A549 treated with CORT108297 at 1 μM for 4 hours (cell line): ENCODE results near the gene GPR15LG. TPM values are rescaled to one million over a fixed set of nuclear protein-coding genes. Genes with fewer than 3 reads are reported as not detected.

Experiments
- total RNA-seq: library from RNA; stranded (reverse); fragments of 200-300 nt; extraction: Qiagen RNA extraction; gene quantifications from 5 replicates; pipeline ENCODE4 v1.2.3, GENCODE V29; 2022

GPR15LG gene
- not detected in 5 replicates for total RNA-seq

DNA sequence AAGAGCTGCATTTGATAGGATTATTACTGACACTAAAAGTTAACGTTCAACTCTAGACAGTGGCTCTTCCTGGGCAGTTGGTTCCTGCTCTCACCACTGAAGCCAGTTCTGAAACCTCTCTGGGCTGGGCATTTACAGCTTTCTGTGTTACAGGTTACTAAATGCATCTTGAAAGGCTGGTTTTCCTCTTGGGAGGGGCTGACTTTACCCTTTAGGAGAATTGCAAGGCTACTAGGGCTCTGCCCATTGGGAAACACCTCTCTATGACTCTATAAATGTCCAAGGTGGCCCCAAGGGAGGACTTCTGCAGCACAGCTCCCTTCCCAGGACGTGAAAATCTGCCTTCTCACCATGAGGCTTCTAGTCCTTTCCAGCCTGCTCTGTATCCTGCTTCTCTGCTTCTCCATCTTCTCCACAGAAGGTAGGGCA is at the start of gene GPR15LG:
GPR15LG (plus strand) TSS at position 301 of the 429 bp plus-strand sequence; CDS start at position 352, 51 bp downstream.

GRCh38 chr10:84139126-84140035 is 34.2 kb upstream of the GPR15LG start, which contains the start of gene GHITM:
GHITM (plus strand) TSS chr10:84139509; CDS start chr10:84141501, 1,992 bp downstream.

GRCh38 chr10:84194424-84195043 is 20.9 kb downstream of the GPR15LG start, which contains the start of gene CDHR1:
CDHR1 (plus strand) TSS chr10:84194537; CDS start chr10:84194761, 224 bp downstream.

DNA sequence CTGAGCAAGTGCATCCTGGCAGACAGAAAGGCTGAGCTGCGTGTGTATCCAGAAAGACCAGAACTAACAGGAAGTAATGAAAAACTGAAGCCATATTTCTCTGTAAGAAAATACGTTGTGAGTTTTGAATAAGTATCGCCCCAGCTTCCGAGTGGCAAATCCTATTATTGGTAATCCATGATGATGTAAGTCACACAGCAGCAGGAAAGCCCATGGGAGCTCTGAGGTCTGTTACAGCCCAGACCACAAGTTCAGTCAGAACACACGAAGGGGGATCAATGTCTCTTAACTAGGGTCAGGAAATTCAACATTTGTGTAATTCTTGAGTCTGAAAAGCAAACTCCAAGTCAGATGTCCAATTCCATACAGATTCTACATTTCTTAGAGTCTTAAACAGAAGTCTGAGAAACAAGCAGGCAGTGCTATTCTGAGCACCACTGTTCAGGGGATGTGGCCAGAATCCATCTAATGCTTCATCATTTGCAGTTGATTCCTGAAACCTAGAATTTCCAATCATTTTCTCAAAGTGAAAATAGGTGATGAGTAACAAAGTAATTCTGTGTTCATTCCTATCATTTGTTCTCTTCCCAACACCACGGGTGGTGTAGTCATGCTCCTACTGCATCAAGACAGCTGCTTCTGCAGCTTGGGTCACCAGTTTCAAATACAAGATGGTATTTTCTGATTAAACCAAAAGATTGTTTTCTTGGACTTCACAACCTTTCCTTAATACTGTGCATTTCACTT is 52.0 kb downstream of the GPR15LG start, which contains the start of gene LRIT2:
LRIT2 (minus strand) TSS at position 118 of the 747 bp plus-strand sequence; CDS start at position 94, 24 bp downstream.

Other genes with a start within 250 kb of the GPR15LG start
- gene GHITM, start 34.3 kb upstream of the GPR15LG start, total RNA-seq: 201 to 216 TPM (median 207 TPM) in 5 replicates
- gene CDHR1, start 20.7 kb downstream of the GPR15LG start, total RNA-seq: 0.05 to 0.19 TPM (median 0.13 TPM) in 4 of 5 replicates, not detected in the other
- not detected in 5 replicates for gene LRIT2, start 51.7 kb downstream of the GPR15LG start, total RNA-seq
- not detected in 5 replicates for gene LRIT1, start 67.7 kb downstream of the GPR15LG start, total RNA-seq
- not detected in 5 replicates for gene RGR, start 71.3 kb downstream of the GPR15LG start, total RNA-seq
- gene CCSER2, start 154.8 kb downstream of the GPR15LG start, total RNA-seq: 8.5 to 12.1 TPM (median 10.4 TPM) in 5 replicates